ENCODE measurements around the gene TTYH1.

- TF ChIP-seq CTCF (IDR thresholded peaks at IDR 0.05; ENCODE audit: low read depth, low read length) (no peak), EZH2phosphoT487 (IDR thresholded peaks at IDR 0.05; ENCODE audit: low read depth) (no peak)
Observed at GRCh38 chr19:54470276-54470887, 55.1 kb downstream of the TTYH1 start.
